CD14-positive monocyte (primary cell): Measurements from ENCODE around the gene LRRTM4. TPM values are rescaled to one million over a fixed set of nuclear protein-coding genes. Genes with fewer than 3 reads are reported as not detected.

ENCODE experiments used
- DNase-seq, 3 donors: peaks; one replicate each; pipeline ENCODE4 v3.0.0-alpha.2; 2011 to 2022
- H2AFZ ChIP-seq: 2 replicates; pipeline ENCODE4 v1.6.0; 2012; ENCODE audit warnings: mild to moderate bottlenecking, low read depth, low read length, inconsistent platforms; ENCODE audit not compliant: insufficient read depth, poor library complexity, severe bottlenecking
- H3K27ac ChIP-seq, 2 donors: 1 replicate in 1 of 2; 2 replicates in 1 of 2; pipeline ENCODE4 v1.5.1; 2012 to 2013; ENCODE audit warnings: low read length in 2 of 2, control low read depth in 1 of 2, inconsistent platforms in 1 of 2, low read depth in 1 of 2, mild to moderate bottlenecking in 1 of 2
- H3K27me3 ChIP-seq, 2 donors: one replicate each; pipeline versions ENCODE4 v1.6.0 to v1.6.1; 2011 to 2013; ENCODE audit warnings: low read length in 2 of 2; ENCODE audit not compliant: control insufficient read depth in 2 of 2, insufficient read depth in 2 of 2
- H3K36me3 ChIP-seq, 2 donors: replicated peaks in 1 of 2; 1 replicate in 1 of 2; 2 replicates in 1 of 2; pipeline versions ENCODE4 v1.5.1 to v1.6.1; 2012 to 2013; ENCODE audit warnings: low read length in 2 of 2, control low read depth in 1 of 2, inconsistent platforms in 1 of 2, mild to moderate bottlenecking in 1 of 2; ENCODE audit not compliant: insufficient read depth in 2 of 2, control insufficient read depth in 1 of 2
- H3K4me1 ChIP-seq, 2 donors: 1 replicate in 1 of 2; 2 replicates in 1 of 2; pipeline versions ENCODE4 v1.5.1 to v1.6.1; 2012 to 2013; ENCODE audit warnings: low read length in 2 of 2, control low read depth in 1 of 2, inconsistent platforms in 1 of 2, mild to moderate bottlenecking in 1 of 2, moderate library complexity in 1 of 2; ENCODE audit not compliant: insufficient read depth in 2 of 2, control insufficient read depth in 1 of 2
- H3K4me2 ChIP-seq: replicated peaks from 2 replicates; pipeline ENCODE3; 2012; ENCODE audit warnings: low read length, moderate library complexity, mild to moderate bottlenecking; ENCODE audit not compliant: poor library complexity, severe bottlenecking; ENCODE audit errors: extremely low read depth
- H3K4me3 ChIP-seq, 3 experiments: fragments of 200-600 bp in 1 of 3; sonication (generic) in 1 of 3; replicated peaks in 1 of 3; 1 replicate in 2 of 3; 2 replicates in 1 of 3; pipeline ENCODE4 v1.5.1; 2011 to 2013; ENCODE audit warnings: low read length in 3 of 3, mild to moderate bottlenecking in 3 of 3, control low read depth in 2 of 3, low read depth in 2 of 3, inconsistent platforms in 1 of 3, moderate library complexity in 1 of 3
- H3K79me2 ChIP-seq: 2 replicates; pipeline ENCODE4 v1.6.0; 2012; ENCODE audit warnings: mild to moderate bottlenecking, control low read depth, inconsistent platforms, low read length, moderate library complexity; ENCODE audit not compliant: insufficient read depth
- H3K9ac ChIP-seq: 2 replicates; pipeline ENCODE4 v1.6.0; 2017; ENCODE audit warnings: low read length, mild to moderate bottlenecking; ENCODE audit not compliant: insufficient read depth, poor library complexity, severe bottlenecking
- H3K9me3 ChIP-seq, 2 donors: replicated peaks in 1 of 2; 1 replicate in 1 of 2; 2 replicates in 1 of 2; pipeline versions ENCODE4 v1.5.1 to v1.6.1; 2012 to 2013; ENCODE audit warnings: low read length in 2 of 2, control low read depth in 1 of 2; ENCODE audit not compliant: control insufficient read depth in 1 of 2, insufficient read depth in 1 of 2
- H4K20me1 ChIP-seq: 2 replicates; pipeline ENCODE4 v1.6.0; 2012; ENCODE audit warnings: mild to moderate bottlenecking, low read length, control low read depth, moderate library complexity; ENCODE audit not compliant: insufficient read depth
- H3K27ac Mint-ChIP-seq, 7 donors: one replicate each; pipeline ENCODE4 v1.8.0; 2020; ENCODE audit warnings: mild to moderate bottlenecking in 7 of 7, mixed read lengths in 7 of 7, moderate library complexity in 6 of 7, inconsistent platforms in 2 of 7
- H3K27me3 Mint-ChIP-seq, 3 donors: one replicate each; pipeline ENCODE4 v1.8.0; 2021 to 2022; ENCODE audit warnings: low read depth in 3 of 3, mild to moderate bottlenecking in 3 of 3, mixed read lengths in 3 of 3, moderate library complexity in 3 of 3, inconsistent platforms in 1 of 3
- H3K36me3 Mint-ChIP-seq, 2 donors: one replicate each; pipeline ENCODE4 v1.8.0; 2020; ENCODE audit warnings: mixed read lengths in 2 of 2, inconsistent platforms in 1 of 2, mild to moderate bottlenecking in 1 of 2
- H3K4me1 Mint-ChIP-seq: one replicate; pipeline ENCODE4 v1.8.0; 2020; ENCODE audit warnings: mild to moderate bottlenecking, mixed read lengths
- H3K4me3 Mint-ChIP-seq, 2 donors: one replicate each; pipeline ENCODE4 v1.8.0; 2020; ENCODE audit warnings: mild to moderate bottlenecking in 2 of 2, mixed read lengths in 2 of 2, moderate library complexity in 1 of 2
- H3K9me3 Mint-ChIP-seq, 7 donors: one replicate each; pipeline ENCODE4 v1.8.0; 2020 to 2022; ENCODE audit warnings: mixed read lengths in 7 of 7, mild to moderate bottlenecking in 6 of 7, moderate library complexity in 6 of 7, inconsistent platforms in 2 of 7
- WGBS: methylation state at CpG from one replicate; pipeline ENCODE4 v1.1.5; 2013; ENCODE audit warnings: missing lambda C conversion rate; ENCODE audit not compliant: insufficient coverage; 5-methylcytosine and 5-hydroxymethylcytosine counted together
- intact Hi-C, 2 donors: fragments of 100-400 bp; cut with micrococcal nuclease; formaldehyde crosslinking; loops; one replicate each; pipeline versions ENCODE4 v1.15.0 to v1.15.1; 2023
- polyA plus RNA-seq, 3 donors: library from polyadenylated mRNA; depleted of rRNA in 1 of 3; unstranded in 2 of 3; stranded (reverse) in 1 of 3; fragments of 300-500 nt in 2 of 3; fragments of >200 nt in 1 of 3; fragmentation: Illumina TruSeq in 2 of 3; gene quantifications; 1 replicate in 2 of 3; 2 replicates in 1 of 3; pipeline ENCODE4 v1.2.3, GENCODE V29; 2012 to 2021
- TF ChIP-seq, protein P1 (sequence below): fragments of 200-600 bp; IDR thresholded peaks from one replicate; pipeline ENCODE4 v1.8.0; 2022; ENCODE audit warnings: antibody characterized with exemption, mild to moderate bottlenecking

LRRTM4 gene
- polyA plus RNA-seq, 3 donors: not detected

DNA sequence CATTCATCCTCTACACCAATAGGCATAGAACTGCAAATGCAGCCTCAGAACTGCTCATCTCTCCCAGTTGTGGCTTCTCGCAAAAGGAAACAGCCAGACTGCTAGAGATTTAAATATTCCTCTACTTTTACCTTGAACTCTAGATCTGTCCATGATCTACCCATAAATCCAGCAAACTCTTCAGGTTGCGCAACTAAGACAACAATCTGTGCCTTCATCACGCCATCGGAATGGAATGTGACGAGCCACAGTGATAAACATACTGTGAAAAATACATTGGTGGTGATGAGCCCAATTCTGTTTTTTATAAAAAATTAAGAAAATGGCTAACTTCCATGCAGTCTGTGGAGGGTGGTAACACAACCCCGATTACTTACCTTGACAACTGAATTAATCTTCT lies 626.7 kb downstream of the LRRTM4 start:
- H2AFZ ChIP-seq: no peak overlapping the region
- H3K9me3 ChIP-seq: no peaks in the 10 kb centered on the region
- intact Hi-C loops: no loop called here
- no peak overlapping the region for H3K27ac Mint-ChIP-seq
- H3K9ac ChIP-seq: no peak overlapping the region
- H3K4me1 Mint-ChIP-seq: no peaks in the 10 kb centered on the region
- no peaks in the 10 kb centered on the region for H3K79me2 ChIP-seq
- peaks cover 0 to 2% (median 0%) of the 10 kb centered on the region in 3 donors for H3K27me3 Mint-ChIP-seq
- H3K9me3 Mint-ChIP-seq: peaks cover 0 to 2% (median 0%) of the 10 kb centered on the region in 7 donors
- no peak overlapping the region for H3K4me3 Mint-ChIP-seq
- no peaks in the 10 kb centered on the region for H3K36me3 Mint-ChIP-seq
- H3K36me3 ChIP-seq: no peaks in the 10 kb centered on the region
- TF ChIP-seq, protein P1, sequence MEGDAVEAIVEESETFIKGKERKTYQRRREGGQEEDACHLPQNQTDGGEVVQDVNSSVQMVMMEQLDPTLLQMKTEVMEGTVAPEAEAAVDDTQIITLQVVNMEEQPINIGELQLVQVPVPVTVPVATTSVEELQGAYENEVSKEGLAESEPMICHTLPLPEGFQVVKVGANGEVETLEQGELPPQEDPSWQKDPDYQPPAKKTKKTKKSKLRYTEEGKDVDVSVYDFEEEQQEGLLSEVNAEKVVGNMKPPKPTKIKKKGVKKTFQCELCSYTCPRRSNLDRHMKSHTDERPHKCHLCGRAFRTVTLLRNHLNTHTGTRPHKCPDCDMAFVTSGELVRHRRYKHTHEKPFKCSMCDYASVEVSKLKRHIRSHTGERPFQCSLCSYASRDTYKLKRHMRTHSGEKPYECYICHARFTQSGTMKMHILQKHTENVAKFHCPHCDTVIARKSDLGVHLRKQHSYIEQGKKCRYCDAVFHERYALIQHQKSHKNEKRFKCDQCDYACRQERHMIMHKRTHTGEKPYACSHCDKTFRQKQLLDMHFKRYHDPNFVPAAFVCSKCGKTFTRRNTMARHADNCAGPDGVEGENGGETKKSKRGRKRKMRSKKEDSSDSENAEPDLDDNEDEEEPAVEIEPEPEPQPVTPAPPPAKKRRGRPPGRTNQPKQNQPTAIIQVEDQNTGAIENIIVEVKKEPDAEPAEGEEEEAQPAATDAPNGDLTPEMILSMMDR: no peak
- 100% methylated on average over 1 of the region's 6 CpGs for WGBS
- H3K4me3 ChIP-seq: no peak overlapping the region
- H4K20me1 ChIP-seq: no peaks in the 10 kb centered on the region
- no peak overlapping the region for H3K27ac ChIP-seq
- no peak overlapping the region for H3K4me2 ChIP-seq
- DNase-seq: no peak
- no peaks in the 10 kb centered on the region for H3K27me3 ChIP-seq
- H3K4me1 ChIP-seq: no peaks in the 10 kb centered on the region

DNA sequence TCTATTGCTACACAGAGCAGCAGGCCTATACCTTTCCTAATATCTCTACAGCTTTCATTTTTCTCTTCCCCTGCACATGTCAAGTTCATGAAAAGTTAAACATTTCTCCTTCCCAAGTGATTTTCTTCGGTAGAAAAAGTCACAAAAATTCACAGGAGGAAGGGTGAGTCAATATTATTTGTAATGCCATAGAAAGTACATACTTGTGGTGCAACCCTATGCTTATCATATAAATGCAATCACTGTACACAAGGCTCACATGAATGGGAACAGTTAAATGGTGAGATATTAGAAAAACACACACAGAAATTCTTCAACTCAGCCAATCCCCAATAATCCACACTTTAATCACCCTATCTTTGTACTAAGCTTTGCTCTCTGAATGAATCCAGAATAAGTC lies 651.6 kb downstream of the LRRTM4 start:
- Mint-ChIP-seq H3K36me3 (no peaks in the 10 kb centered on the region), H3K27me3 (no peaks in the 10 kb centered on the region), H3K27ac (no peak overlapping the region), H3K4me1 (no peaks in the 10 kb centered on the region), H3K4me3 (no peak overlapping the region), H3K9me3 (peaks cover 0 to 3% (median 0%) of the 10 kb centered on the region in 7 donors)
- no peaks in the 10 kb centered on the region for H4K20me1 ChIP-seq
- H2AFZ ChIP-seq: no peak overlapping the region
- no peak overlapping the region for H3K4me3 ChIP-seq
- H3K27me3 ChIP-seq: no peaks in the 10 kb centered on the region
- H3K27ac ChIP-seq: no peak overlapping the region
- DNase-seq: no peak
- no peaks in the 10 kb centered on the region for H3K9me3 ChIP-seq
- H3K79me2 ChIP-seq: no peaks in the 10 kb centered on the region
- TF ChIP-seq, protein P1: no peak
- H3K4me1 ChIP-seq: no peaks in the 10 kb centered on the region
- no peak overlapping the region for H3K9ac ChIP-seq
- intact Hi-C loops: no loop called here
- no peaks in the 10 kb centered on the region for H3K36me3 ChIP-seq
- no CpG with 5 or more reads among the region's 1 CpG for WGBS
- H3K4me2 ChIP-seq: no peak overlapping the region
